AG04450 (cell line): ENCODE measurements around the gene CCDC183. TPM values are rescaled to one million over a fixed set of nuclear protein-coding genes. Genes with fewer than 3 reads are reported as not detected.

Experiments
- CTCF ChIA-PET: fragments of 300-600, 350-600 bp; formaldehyde crosslinking; extraction: SDS; loops from one replicate; lab custom pipeline; 2022; ENCODE audit warnings: antibody characterized with exemption, inconsistent platforms; lab: Charles Lee
- POLR2A ChIA-PET: fragments of 350-600 bp; formaldehyde crosslinking; extraction: SDS; loops from one replicate; lab custom pipeline; 2021; ENCODE audit warnings: antibody characterized with exemption, inconsistent platforms; lab: Yijun Ruan, JAX
- DNase-seq: peaks from one replicate; pipeline ENCODE4 v3.0.0-alpha.2; 2011; ENCODE audit warnings: low read depth, low spot score
- H3K27ac ChIP-seq: one replicate; pipeline ENCODE4 v1.5.1; 2012; ENCODE audit warnings: low read depth, low read length, control low read depth
- H3K27me3 ChIP-seq: one replicate; pipeline ENCODE4 v1.6.0; 2012; ENCODE audit warnings: low read length; ENCODE audit not compliant: control insufficient read depth, insufficient read depth
- H3K4me3 ChIP-seq: 2 replicates; pipeline ENCODE4 v1.5.1; 2011; ENCODE audit warnings: mild to moderate bottlenecking, low read depth, low read length, control low read depth
- H3K9me3 ChIP-seq: 2 replicates; pipeline ENCODE4 v1.5.1; 2012; ENCODE audit warnings: low read length; ENCODE audit not compliant: control insufficient read depth, insufficient read depth
- CTCF ChIP-seq: IDR thresholded peaks from 2 replicates; pipeline ENCODE4 v1.5.1; 2011; ENCODE audit warnings: low read depth, low read length, control low read depth, inconsistent platforms
- polyA plus RNA-seq: library from polyadenylated mRNA; depleted of rRNA; stranded (reverse); fragments of >200 nt; gene quantifications from 2 replicates; pipeline ENCODE4 v1.2.3, GENCODE V29; 2011

The CCDC183 gene
- polyA plus RNA-seq, 1 experiment = 0.21 TPM

- ChIA-PET CTCF (no interaction called here), POLR2A (no interaction called here)
- Histone ChIP-seq H3K27me3 (peaks cover 30% of the 10 kb centered on the region), H3K9me3 (peaks cover 16% of the 10 kb centered on the region), H3K4me3 (no peak overlapping the region), H3K27ac (no peak overlapping the region)
- TF ChIP-seq CTCF = no peak
- DNase-seq = no peak
Observed at GRCh38 chr9:136748666-136749611, 47.2 kb upstream of the CCDC183 start.

- Histone ChIP-seq H3K9me3 (peaks cover 24% of the 10 kb centered on the region), H3K4me3 (no peak overlapping the region), H3K27me3 (peaks cover 28% of the 10 kb centered on the region), H3K27ac (no peak overlapping the region)
- no peak for DNase-seq
- no peak for TF ChIP-seq CTCF
- POLR2A ChIA-PET = no interaction called here
- CTCF ChIA-PET = interaction anchor here (0.6 kb wide), 1 partner anchor 18 kb away, joined by 4 read pairs; no protein-coding TSS in a partner anchor
Observed at GRCh38 chr9:136750526-136750925, 45.6 kb upstream of the CCDC183 start.

GRCh38 chr9:136751244-136751643 lies 44.9 kb upstream of the CCDC183 start:
- ChIA-PET POLR2A (no interaction called here), CTCF (interaction anchor here (1.0 kb wide), 1 partner anchor 9 kb away, joined by 3 read pairs; no protein-coding TSS in a partner anchor)
- no peak for TF ChIP-seq CTCF

GRCh38 chr9:136751814-136752213 lies 44.3 kb upstream of the CCDC183 start:
- H3K4me3 ChIP-seq = no peak overlapping the region
- peaks cover 23% of the 10 kb centered on the region for H3K27me3 ChIP-seq
- no peak for DNase-seq
- no peak for TF ChIP-seq CTCF
- ChIA-PET POLR2A (no interaction called here), CTCF (interaction anchor here (1.0 kb wide), 1 partner anchor 8 kb away, joined by 3 read pairs; no protein-coding TSS in a partner anchor)
- peaks cover 37% of the 10 kb centered on the region for H3K9me3 ChIP-seq
- H3K27ac ChIP-seq = no peak overlapping the region

More at GRCh38 chr9:136751244-136751643, 44.9 kb upstream of the CCDC183 start:
- DNase-seq = no peak
- H3K4me3 ChIP-seq = no peak overlapping the region
- no peak overlapping the region for H3K27ac ChIP-seq
- H3K27me3 ChIP-seq = peaks cover 28% of the 10 kb centered on the region
- H3K9me3 ChIP-seq = peaks cover 31% of the 10 kb centered on the region

- Histone ChIP-seq H3K27ac (no peak overlapping the region), H3K4me3 (no peak overlapping the region), H3K9me3 (peaks cover 45% of the 10 kb centered on the region), H3K27me3 (peaks cover 23% of the 10 kb centered on the region)
- ChIA-PET CTCF (no interaction called here), POLR2A (no interaction called here)
- no peak for TF ChIP-seq CTCF
- no peak for DNase-seq
Observed at GRCh38 chr9:136753371-136754058, 42.6 kb upstream of the CCDC183 start.
